ENCODE measurements around the gene DYNC1H1.
"Not testable (repeated sequence)": the region's sequence is repeated elsewhere in the genome, so short reads cannot be mapped to it uniquely, and the experiment has no call there.

The DYNC1H1 gene

DNA sequence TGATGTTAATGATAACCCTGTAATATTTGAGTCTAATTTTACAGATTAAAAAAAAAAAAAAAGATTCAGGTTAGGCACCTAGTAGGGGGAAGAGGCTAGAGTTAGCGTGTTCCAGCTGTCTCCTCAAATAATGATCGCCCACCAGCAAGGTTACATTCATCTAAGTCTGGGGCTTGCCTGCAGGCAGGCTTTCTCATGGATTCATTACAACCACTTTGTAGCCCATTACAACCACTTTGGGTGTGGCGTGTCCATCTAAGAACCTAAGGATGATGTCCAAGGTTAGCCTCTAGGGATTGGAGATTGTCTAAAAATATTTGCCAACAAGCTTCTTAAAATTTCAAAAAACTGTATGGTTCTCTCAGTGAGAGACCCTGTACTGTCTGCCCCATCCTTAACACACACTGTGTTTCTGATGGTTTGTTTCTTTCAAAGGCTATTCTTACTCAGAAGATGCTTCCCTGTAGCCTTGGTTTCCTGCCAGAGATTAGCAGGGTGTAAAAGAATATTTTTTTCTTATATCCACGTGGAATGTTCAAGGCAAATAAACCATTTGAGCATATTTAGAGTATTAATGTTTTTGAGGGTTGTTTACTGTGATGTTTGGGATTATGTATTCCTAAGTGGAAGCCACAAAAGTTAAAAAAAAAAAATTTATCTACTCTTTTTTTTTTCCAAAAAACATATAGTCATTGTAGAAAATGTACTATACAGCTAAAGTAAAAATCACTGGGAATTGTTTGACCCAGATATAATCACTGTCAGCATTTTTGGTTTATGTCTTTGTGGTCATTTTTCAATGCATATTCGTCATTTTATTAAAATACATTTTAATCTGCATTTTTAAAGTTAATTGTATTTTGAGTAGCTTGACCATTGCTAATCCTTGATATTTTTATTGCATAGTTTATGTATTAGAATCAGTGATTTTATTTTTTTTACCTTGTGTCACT, 1.7 kb downstream of the DYNC1H1 start:
- no peak for DNase-seq

DNA sequence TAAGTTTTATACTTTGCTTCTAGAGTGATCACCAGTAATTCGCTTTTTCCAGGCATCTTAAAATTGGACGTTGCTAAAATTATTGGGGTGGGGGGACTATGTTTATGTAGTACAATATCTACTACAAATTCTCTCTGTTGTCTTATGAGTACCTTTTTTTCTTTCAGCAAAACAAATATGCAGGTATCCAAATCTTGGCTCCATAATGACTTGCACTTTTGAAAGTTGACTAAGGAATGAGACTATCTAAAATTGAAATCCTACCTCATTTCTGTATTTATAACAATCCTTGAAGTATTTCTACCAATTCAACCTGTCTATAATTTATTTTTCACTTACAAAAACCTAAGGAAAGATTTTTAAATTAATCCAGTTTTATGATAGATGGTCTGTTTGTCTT, 2.4 kb downstream of the DYNC1H1 start:
- DNase-seq: no peak

DNA sequence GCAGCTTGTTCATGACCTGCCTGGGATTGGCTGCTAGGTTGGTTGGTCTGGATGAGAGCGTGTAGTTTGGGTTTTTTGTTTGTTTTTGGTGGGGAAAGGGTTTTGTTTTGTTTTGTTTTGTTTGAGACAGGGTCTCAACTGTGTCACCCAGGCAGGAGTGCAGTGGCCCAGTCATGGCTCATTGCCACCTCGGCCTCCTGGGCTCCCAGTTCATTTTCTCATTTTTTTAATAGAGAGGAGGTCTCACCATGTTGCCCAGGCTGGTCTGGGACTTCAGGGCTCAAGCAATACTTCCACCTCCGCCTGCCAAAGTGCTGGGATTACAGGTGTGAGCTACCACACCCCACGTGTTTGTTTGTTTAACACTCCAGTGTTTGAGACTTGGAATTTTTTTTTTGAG, 3.8 kb downstream of the DYNC1H1 start:
- DNase-seq: no peak

DNA sequence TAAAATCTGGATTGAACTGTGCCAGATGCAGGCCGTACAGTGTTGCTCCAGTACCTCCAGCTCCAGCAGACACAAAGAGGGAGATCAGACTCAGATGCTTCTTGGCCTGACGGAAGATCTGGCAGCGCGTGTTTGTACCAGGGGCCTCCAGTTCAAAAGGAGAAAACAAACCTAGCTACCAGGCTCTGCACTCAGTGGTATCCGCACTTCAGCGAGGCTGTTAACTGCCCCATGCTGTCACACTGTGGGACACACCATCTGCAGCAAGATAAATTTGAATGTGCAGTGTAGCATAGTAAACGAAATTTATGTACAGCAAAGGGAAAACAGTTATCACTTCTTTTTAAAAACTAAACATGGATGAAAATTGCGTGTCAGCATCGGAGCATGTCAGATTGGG, 5.1 kb downstream of the DYNC1H1 start:
- no peak for DNase-seq

DNA sequence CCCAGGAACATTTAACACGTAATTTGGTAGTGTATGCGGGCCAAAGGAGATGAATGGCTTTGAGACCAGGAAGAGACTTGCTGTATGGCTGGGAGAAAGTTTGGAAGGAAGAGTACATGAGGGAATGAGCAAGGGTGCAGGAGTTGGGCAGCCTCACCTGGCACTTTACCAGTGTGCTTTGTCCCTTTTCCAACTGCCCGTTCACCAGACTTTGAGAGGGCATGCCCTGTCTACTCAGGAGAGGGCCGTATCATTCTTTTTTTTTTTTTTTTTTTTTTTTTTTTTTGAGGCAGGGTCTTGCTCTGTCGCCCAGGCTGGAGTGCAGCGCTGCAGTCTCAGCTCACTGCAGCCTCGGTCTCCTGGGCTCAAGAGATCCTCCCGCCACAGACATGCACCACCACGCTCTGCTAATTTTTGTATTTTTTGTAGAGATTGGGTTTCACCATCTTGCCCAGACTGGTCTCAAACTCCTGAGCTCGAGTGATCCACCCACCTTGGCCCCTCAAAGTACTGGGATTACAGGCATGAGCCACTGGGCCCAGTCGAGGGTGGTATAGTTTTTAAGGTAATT, 6.5 kb downstream of the DYNC1H1 start:
- DNase-seq: no peak

DNA sequence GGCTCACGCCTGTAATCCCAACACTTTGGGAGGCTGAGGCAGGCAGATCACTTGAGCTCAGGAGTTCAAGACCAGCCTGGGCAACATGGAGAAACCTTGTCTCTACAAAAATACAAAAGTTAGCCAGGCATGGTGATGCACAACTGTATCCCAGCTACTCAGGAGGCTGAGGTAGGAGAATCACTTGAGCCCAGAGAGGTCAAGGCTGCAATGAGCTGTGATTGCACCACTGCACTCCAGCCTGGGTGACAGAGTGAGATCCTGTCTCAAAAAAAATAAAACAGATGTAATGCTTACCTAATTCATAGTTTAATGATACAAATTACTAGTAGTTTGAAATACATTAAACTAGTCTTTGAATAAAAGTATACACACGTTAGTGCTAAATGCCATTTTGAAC, 7.1 kb downstream of the DYNC1H1 start:
- DNase-seq: not testable (repeated sequence)

DNA sequence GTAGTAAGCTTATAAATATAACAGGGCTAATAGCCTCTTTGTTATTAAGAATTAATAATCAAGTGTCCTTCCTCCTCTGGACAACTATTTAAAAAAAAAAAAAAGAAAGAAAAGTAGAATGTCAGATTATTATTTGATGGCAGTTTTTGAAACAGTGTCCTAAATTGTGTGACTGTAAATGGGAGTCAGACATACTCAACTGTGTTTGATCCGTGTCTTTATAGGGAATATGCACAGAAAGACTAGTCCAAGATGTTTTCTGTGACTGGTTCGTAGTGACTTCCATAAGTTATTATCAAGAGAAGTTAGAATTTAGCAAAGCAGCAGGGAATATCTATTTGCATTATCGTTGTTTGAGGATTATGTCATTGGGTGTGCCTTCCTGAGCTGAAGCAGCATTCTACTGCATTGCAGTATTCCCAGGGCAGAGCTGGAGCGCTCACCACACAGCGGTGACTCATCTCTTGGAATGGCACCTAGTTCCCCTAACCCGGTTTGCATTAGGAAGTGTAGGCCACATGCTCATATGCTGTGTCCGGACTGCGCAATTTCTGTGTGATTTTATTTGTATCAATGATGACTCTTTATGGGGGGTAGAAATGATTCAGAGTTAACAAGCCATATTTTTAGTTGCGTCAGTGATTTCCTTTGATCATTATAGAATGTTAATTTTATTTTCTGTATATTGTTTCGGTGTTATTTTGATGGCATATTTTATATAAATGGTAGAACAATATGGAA, 7.9 kb downstream of the DYNC1H1 start:
- peak; percentile 88 for DNase-seq

DNA sequence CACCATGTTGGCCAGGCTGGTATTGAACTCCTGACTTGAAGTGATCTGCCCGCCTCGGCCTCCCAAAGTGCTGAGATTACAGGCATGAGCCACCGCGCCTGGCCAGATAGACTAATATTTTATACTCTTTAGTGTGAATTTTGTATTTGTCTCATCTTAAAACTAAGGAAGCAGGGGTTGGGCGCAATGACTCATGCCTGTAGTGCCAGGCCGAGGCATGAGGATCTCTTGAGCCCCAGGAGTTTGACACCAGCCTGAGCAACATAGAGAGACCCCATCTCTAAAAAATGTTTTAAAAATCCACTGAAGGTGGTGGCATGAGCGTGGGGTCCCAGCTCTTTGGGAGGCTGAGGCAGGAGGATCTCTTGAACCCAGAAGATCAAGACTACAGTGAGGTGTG, 9.0 kb downstream of the DYNC1H1 start:
- no peak for DNase-seq

DNA sequence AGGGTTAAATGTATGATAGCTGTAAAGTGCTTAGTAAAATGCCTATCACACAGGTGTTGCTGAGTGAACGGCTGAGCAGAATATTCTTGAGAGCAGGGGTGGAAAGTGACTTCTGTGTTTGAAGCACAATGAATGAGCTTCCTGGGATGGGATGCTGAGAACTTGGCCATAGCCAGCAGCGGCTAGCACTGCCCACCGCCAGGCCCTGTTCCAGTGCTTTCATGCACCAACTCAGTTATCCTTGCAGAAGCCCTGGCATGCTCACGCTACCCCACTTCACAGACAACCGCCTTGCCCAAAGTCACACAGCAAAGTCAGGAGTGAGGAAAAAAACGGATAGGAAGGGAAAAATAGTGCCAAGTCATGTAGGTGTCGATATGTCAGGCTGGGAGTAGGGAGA, 10.9 kb downstream of the DYNC1H1 start:
- DNase-seq: no peak

DNA sequence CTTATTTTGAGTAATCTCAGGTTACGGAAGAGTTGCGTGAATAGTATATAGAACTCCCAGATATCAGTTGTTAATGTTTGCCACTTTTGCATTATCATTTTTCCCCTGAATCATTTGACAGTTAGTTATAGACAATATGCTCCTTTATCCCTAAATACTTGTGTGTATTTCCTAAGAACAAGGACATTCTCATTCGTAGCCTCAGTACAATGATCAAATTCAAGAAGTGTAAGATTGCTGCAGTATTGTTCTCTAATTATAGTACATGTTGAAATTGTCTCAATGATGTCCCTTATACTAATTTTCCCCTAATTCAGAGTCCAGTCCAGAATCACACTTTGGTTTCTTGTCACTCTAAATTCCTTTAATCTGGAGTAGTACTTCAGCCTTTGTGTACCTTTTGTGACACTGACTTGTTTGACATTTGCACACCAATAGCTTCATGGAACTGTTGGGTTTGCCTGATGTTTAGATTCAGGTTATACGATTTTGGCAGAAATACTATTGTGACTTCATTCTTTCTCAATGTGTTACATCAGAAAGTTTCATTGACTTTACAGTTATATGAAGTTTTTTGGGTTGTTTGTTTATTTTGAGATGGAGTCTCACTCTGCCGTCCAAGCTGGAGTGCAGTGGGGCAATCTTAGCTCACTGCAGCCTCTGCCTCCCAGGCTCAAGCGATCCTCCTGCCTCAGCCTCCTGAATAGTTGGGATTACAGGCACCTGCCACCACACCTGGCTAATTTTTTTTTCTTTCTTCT, 13.1 kb downstream of the DYNC1H1 start:
- no peak for DNase-seq

DNA sequence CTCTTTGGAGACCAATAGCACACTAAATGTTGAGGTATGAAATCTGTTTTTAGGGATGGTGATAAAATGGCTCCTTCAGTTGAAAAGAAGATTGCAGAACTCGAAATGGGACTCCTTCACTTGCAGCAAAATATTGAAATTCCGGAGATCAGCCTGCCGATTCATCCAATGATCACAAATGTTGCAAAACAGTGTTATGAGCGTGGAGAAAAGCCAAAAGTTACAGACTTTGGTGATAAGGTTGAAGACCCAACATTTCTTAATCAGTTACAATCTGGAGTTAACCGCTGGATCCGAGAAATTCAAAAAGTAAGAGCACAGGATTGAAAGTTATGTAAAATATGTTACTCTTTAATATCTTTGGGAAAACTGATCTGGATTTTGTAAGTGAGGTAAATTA, 15.3 kb downstream of the DYNC1H1 start:
- DNase-seq: no peak

DNA sequence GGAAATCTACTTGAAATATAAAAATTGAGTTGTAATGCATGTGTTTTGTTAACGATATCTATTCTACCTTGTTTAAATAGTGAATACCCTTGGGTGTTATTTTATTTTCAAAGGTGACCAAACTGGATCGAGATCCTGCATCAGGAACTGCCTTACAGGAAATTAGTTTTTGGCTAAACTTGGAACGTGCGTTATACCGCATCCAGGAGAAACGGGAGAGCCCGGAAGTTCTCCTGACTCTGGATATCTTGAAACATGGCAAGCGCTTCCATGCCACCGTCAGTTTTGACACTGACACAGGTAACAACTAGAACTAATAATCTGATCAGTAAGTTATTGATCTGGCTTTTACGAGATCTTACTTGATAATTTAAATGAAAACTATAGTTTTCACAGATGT, 15.9 kb downstream of the DYNC1H1 start:
- no peak for DNase-seq

DNA sequence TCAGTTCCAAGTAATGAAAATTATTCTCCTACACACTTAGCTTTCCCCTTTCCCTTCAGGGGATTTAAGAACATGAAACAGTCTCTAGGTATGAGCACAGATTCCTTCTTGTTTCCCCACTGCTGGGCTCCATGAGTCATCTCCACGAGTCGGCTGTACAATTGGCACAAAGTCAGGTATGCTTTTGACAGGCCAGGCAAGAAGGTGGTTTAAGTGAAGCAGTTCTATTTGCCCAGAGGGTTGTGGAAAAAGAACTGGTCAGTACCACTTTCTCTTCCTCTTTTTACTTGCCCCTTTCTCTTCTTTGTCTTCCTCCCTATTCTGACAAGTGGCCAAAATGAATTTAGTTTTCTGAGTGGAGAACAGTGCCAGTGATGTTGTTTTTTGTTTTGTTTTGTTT, 16.3 kb downstream of the DYNC1H1 start:
- peak; percentile 74 for DNase-seq

DNA sequence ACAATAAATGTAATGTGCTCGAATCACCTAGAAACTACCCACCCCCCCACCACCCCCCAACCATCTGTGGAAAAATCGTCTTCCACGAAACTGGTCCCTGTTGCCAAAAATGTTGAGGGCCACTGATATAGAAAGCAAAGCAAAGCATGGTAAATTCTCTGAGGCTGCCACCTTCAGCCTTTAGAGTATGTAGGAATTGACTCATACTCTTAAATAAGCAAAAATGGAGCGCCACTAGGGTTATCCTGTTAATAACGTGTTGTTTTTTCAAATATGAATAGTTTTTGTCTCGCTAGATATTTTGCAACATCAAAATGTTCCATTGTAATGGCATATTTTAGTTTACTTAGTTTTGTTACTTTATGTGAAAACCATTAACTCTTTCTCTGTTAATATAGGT, 18.2 kb downstream of the DYNC1H1 start:
- no peak for DNase-seq

DNA sequence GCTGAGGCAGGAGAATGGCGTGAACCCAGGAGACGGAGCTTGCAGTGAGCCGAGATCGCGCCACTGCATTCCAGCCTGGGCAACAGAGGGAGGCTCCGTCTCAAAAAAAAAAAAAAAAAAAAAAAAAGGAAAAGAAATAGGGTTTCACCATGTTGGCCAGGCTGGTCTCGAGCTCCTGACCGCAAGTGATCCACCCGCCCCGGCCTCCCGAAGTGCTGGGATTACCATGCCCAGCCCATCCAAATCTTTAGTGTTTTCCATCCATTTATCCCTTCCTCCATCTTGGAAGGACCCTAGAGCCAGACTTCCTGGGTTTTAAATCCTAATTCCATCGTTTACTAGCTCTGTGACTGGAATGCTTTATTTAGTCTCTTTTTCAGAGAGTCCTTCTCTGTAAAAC, 20.5 kb downstream of the DYNC1H1 start:
- not testable (repeated sequence) for DNase-seq

DNA sequence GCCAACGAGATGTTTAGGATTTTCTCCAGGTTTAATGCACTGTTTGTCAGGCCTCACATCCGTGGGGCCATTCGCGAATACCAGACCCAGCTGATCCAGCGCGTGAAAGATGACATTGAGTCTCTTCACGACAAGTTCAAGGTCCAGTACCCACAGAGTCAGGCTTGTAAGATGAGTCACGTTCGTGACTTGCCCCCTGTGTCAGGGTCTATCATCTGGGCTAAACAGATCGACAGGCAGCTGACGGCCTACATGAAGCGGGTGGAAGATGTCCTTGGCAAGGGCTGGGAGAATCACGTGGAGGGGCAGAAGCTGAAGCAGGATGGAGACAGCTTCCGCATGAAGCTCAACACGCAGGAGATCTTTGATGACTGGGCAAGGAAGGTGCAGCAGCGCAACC, 21.6 kb downstream of the DYNC1H1 start:
- DNase-seq: no peak

DNA sequence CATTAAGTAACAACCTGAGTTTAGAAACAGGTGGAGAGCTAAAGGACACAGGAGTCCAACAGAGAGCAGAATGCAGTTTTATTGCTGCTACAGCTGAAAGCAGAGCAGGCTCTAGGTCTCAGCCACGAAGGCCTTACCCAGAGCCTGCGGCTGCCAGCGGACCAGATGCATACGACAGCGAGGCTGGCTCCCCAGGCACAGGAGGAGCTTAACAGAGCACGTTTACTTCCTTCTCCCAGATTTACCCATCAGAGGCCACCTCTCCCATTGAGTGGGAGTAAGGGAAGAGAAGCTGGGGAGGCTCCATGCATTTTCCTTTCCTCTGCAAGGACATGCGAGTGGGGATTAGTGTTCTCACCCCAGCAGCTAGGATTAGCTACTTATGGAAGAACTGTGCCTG, 22.6 kb downstream of the DYNC1H1 start:
- no peak for DNase-seq

DNA sequence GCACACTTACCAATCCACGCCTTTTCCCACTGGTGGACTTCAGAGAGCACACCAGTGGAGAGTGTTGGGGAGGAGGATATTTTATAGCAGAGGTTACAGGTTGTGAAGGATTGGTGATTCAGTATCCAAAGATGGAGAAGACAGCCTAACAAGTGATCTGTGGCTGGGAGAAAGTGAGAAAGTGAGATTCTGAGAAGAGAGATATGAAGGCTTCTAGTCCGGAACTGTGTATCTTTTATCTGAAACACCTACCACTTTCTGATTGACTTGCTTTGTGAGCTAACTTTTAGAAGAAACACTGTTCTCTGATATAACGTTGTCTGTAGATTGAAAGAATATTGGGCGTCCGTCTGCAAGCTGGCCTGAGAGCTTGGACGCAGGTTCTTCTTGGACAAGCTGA, 24.0 kb downstream of the DYNC1H1 start:
- DNase-seq: no peak

DNA sequence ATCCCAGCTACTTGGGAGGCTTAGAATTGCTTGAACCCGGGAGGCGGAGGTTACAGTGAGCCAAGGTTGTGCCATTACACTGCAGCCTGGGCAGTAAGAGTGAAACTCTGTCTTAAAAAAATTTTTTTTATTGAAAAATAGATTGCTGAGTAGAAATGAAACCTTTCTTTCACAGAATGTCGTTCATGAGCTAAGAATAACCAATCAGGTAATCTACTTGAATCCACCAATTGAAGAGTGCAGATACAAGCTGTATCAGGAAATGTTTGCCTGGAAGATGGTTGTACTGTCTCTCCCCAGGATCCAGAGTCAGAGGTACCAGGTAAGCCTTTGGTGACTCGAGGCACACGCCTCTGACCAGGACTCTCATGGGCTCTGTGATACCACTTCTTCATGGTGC, 27.0 kb downstream of the DYNC1H1 start:
- no peak for DNase-seq

DNA sequence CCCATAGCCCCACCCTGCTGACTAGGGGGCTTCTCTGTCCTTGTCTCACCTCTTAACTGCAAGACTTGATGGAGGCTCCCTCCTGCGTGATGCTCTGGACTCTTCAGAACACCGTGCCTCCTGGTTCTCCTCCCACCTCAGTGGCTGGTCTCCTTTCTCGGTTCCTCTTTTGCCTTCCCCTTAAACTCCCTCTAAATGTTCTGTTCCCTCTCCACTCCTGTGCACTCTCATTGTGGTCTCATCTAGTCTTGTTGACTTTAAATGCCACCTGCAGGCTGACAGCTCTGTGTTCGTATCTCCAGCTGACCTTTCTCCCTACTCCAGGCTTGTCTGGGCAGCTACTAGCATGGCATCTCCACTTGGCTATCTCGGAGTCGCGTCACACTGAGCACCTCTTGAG, 28.3 kb downstream of the DYNC1H1 start:
- DNase-seq: no peak

DNA sequence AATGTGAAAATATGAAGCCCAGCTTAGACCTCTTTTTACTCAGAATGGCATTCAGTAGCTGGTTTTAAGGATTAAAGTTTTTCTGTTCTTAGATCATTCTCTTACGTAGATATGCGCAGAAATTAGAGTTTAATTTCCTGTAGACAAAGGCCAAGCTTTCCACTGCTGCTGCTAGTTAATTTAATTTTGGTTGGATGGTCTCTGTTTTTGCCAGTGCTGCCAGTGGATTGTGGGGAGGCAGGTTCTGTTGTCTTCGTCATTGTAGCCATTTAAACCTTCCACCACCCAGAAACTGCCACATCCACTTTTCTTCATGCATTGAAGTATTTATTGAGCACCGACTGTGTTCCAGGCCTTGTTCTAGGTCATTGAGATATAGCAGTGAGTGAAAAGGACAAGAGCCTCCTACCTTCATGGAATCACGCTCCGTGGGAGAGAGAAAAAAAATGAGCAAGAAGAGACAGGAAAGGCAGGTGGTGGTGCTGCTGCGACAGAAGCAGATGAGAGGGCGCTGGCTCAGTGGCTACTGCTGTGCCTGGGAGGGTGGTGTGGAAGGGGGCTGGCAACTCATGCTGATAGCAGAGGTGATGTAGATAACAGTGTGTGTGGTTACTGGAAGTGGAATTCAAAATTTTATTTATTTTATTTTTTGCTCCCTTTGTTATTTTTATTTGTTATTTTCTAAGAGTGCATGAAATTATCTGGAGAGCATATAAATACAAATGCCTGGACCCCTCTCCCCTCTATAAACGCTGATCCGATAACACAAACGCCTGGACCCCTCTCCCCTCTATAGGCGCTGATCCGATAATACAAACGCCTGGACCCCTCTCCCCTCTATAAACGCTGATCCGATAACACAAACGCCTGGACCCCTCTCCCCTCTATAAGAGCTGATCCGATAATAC, 33.3 kb downstream of the DYNC1H1 start:
- no peak for DNase-seq

DNA sequence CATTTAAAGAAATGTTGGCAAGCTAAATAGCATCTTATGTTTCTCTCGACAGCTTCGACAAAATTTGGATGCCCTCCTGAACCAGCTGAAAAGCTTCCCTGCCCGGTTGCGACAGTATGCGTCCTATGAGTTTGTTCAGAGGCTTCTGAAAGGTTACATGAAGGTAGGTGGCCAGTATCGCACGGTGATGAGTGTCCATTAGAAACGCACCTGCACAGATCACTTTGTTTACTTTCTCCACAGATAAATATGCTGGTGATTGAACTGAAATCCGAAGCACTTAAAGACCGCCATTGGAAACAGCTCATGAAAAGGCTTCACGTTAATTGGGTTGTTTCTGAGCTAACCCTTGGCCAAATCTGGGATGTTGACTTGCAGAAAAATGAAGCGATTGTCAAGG, 36.5 kb downstream of the DYNC1H1 start:
- no peak for DNase-seq
